ENCODE measurements around the gene CACNA1C. TPM values are rescaled to one million over a fixed set of nuclear protein-coding genes. Genes with fewer than 3 reads are reported as not detected.

Gene CACNA1C
- total RNA-seq, 1 experiment from 2014 or later, result not detected

GRCh38 chr12:2152134-2152533 is 99.3 kb downstream of the CACNA1C start:
- Histone ChIP-seq H3K9me3 (ENCODE audit: insufficient read depth, low read depth) (no peaks in the 10 kb centered on the region), H3K4me2 (no peak overlapping the region), H3K27ac (no peak overlapping the region), H3K4me1 (replicated peaks; ENCODE audit: insufficient read depth) (no peaks in the 10 kb centered on the region), H3K36me3 (ENCODE audit: low read depth) (no peaks in the 10 kb centered on the region), H3K9me2 (ENCODE audit: insufficient read depth) (no peaks in the 10 kb centered on the region), H3K79me2 (ENCODE audit: low read depth) (no peaks in the 10 kb centered on the region), H4K20me1 (ENCODE audit: insufficient read depth) (no peaks in the 10 kb centered on the region), H3K4me3 (no peak overlapping the region), H3F3A (ENCODE audit: insufficient read depth, low read depth) (no peaks in the 10 kb centered on the region), H3K27me3 (ENCODE audit: insufficient read depth, low read depth) (peaks cover 97% of the 10 kb centered on the region), H2AFZ (no peak overlapping the region)
- no peak for DNase-seq
- POLR2A ChIA-PET (ENCODE audit: unreplicated experiment), result no interaction called here
- TF ChIP-seq, protein P1, sequence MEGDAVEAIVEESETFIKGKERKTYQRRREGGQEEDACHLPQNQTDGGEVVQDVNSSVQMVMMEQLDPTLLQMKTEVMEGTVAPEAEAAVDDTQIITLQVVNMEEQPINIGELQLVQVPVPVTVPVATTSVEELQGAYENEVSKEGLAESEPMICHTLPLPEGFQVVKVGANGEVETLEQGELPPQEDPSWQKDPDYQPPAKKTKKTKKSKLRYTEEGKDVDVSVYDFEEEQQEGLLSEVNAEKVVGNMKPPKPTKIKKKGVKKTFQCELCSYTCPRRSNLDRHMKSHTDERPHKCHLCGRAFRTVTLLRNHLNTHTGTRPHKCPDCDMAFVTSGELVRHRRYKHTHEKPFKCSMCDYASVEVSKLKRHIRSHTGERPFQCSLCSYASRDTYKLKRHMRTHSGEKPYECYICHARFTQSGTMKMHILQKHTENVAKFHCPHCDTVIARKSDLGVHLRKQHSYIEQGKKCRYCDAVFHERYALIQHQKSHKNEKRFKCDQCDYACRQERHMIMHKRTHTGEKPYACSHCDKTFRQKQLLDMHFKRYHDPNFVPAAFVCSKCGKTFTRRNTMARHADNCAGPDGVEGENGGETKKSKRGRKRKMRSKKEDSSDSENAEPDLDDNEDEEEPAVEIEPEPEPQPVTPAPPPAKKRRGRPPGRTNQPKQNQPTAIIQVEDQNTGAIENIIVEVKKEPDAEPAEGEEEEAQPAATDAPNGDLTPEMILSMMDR (conservative IDR thresholded peaks at IDR 0.05), result no peak
- TF ChIP-seq EZH2 (IDR thresholded peaks at IDR 0.05; ENCODE audit: low read depth), result no peak
- CTCF ChIA-PET, result no interaction called here
- no TSS peak for BruUV-seq (replicated peaks)
- intact Hi-C loops (cut with micrococcal nuclease; ENCODE audit: unreplicated experiment), result no loop called here

DNA sequence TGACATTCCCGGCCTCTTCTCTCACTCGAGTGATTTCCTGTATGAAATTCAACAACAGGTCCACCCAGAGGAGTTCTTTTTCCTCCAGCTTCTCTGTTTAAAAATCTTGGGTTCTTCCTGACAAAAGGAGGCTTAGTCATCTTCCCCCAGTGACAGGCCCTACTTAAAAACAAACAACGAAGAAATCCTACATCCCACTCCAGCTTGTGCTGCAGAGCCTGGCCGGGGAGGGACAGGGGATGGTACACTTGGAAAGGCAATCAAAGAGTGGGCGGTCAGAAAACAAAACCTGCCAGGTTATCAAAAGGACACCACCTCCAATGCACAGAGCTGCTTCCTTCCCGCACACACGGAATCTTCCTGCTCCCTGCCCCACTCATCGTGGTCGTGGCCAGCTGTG is 101.3 kb downstream of the CACNA1C start:
- no peaks in the 10 kb centered on the region for H3K9me2 ChIP-seq (ENCODE audit: insufficient read depth)
- POLR2A ChIA-PET (ENCODE audit: unreplicated experiment), result no interaction called here
- H3K79me2 ChIP-seq (ENCODE audit: low read depth), result no peaks in the 10 kb centered on the region
- no peak overlapping the region for H2AFZ ChIP-seq
- TF ChIP-seq, protein P1 (conservative IDR thresholded peaks at IDR 0.05), result no peak
- no peak for TF ChIP-seq EZH2 (IDR thresholded peaks at IDR 0.05; ENCODE audit: low read depth)
- BruUV-seq (replicated peaks), result no TSS peak
- no peaks in the 10 kb centered on the region for H3K9me3 ChIP-seq (ENCODE audit: insufficient read depth, low read depth)
- H4K20me1 ChIP-seq (ENCODE audit: insufficient read depth), result no peaks in the 10 kb centered on the region
- H3K27ac ChIP-seq, result no peak overlapping the region
- CTCF ChIA-PET, result no interaction called here
- no peak for DNase-seq
- H3F3A ChIP-seq (ENCODE audit: insufficient read depth, low read depth), result no peaks in the 10 kb centered on the region
- intact Hi-C loops (cut with micrococcal nuclease; ENCODE audit: unreplicated experiment), result no loop called here
- no peaks in the 10 kb centered on the region for H3K4me1 ChIP-seq (replicated peaks; ENCODE audit: insufficient read depth)
- peaks cover 97% of the 10 kb centered on the region for H3K27me3 ChIP-seq (ENCODE audit: insufficient read depth, low read depth)
- H3K4me3 ChIP-seq, result no peak overlapping the region
- H3K36me3 ChIP-seq (ENCODE audit: low read depth), result no peaks in the 10 kb centered on the region
- H3K4me2 ChIP-seq, result no peak overlapping the region

GRCh38 chr12:2154521-2154920 is 101.7 kb downstream of the CACNA1C start:
- H2AFZ ChIP-seq, result no peak overlapping the region
- DNase-seq, result no peak
- H3K4me3 ChIP-seq, result no peak overlapping the region
- H3K4me2 ChIP-seq, result no peak overlapping the region
- no TSS peak for BruUV-seq (replicated peaks)
- TF ChIP-seq EZH2 (IDR thresholded peaks at IDR 0.05; ENCODE audit: low read depth), result no peak
- TF ChIP-seq, protein P1 (conservative IDR thresholded peaks at IDR 0.05), result no peak
- H3K27me3 ChIP-seq (ENCODE audit: insufficient read depth, low read depth), result peaks cover 94% of the 10 kb centered on the region
- no peaks in the 10 kb centered on the region for H3K36me3 ChIP-seq (ENCODE audit: low read depth)
- POLR2A ChIA-PET (ENCODE audit: unreplicated experiment), result no interaction called here
- no peaks in the 10 kb centered on the region for H3K79me2 ChIP-seq (ENCODE audit: low read depth)
- CTCF ChIA-PET, result no interaction called here
- H3K27ac ChIP-seq, result no peak overlapping the region
- intact Hi-C loops (cut with micrococcal nuclease; ENCODE audit: unreplicated experiment), result no loop called here
- no peaks in the 10 kb centered on the region for H3F3A ChIP-seq (ENCODE audit: insufficient read depth, low read depth)
- no peaks in the 10 kb centered on the region for H3K9me2 ChIP-seq (ENCODE audit: insufficient read depth)
- no peaks in the 10 kb centered on the region for H3K9me3 ChIP-seq (ENCODE audit: insufficient read depth, low read depth)
- H4K20me1 ChIP-seq (ENCODE audit: insufficient read depth), result no peaks in the 10 kb centered on the region
- H3K4me1 ChIP-seq (replicated peaks; ENCODE audit: insufficient read depth), result no peaks in the 10 kb centered on the region

Data from PC-9 (cell line).